HCT116 (cell line): ENCODE measurements around the gene RPL18A.

Source experiments
- CBX3 ChIP-seq: IDR thresholded peaks from 2 replicates; pipeline ENCODE4 v1.6.1; 2012; ENCODE audit warnings: low read depth
- EZH2 ChIP-seq: fragments of 200-600 bp; sonication (generic); IDR thresholded peaks from 2 replicates; pipeline ENCODE4 v1.6.1; 2017; ENCODE audit warnings: antibody characterized with exemption, mixed run types
- POLR2A ChIP-seq: IDR thresholded peaks from 2 replicates; pipeline ENCODE4 v1.7.0; 2011; ENCODE audit warnings: borderline replicate concordance; ENCODE audit not compliant: insufficient read depth, insufficient read length; ENCODE audit errors: extremely low read depth
- POLR2AphosphoS5 ChIP-seq: IDR thresholded peaks from 2 replicates; pipeline ENCODE4 v1.6.1; 2011; ENCODE audit warnings: mild to moderate bottlenecking, low read depth, low read length, moderate library complexity
- SP1 ChIP-seq: IDR thresholded peaks from 2 replicates; pipeline ENCODE4 v1.6.1; 2012; ENCODE audit warnings: low read depth
- YY1 ChIP-seq: IDR thresholded peaks from 2 replicates; pipeline ENCODE4 v1.6.1; 2011; ENCODE audit warnings: low read length, low read depth, moderate library complexity, mild to moderate bottlenecking; ENCODE audit not compliant: insufficient replicate concordance; ENCODE audit errors: extremely low read depth
- ZFX ChIP-seq: fragments of 450-650 bp; IDR thresholded peaks from 2 replicates; pipeline ENCODE4 v1.6.1; 2017
- ZNF274 ChIP-seq: fragments of 200-500 bp; sonication (Bioruptor generic); IDR thresholded peaks from 2 replicates; pipeline ENCODE4 v1.6.1; 2014; ENCODE audit warnings: mild to moderate bottlenecking, low read depth, low read length, inconsistent platforms
- TF ChIP-seq, protein P1 (sequence below), 3 experiments: fragments of 200-600 bp in 1 of 3; sonication (generic) in 1 of 3; IDR thresholded peaks in 2 of 3; conservative IDR thresholded peaks in 1 of 3; 2 replicates each; pipeline ENCODE4 v1.5.1; 2012 to 2017; ENCODE audit warnings: low read depth in 2 of 3, low read length in 2 of 3, antibody characterized with exemption in 1 of 3, borderline replicate concordance in 1 of 3, control low read depth in 1 of 3, mild to moderate bottlenecking in 1 of 3, mixed read lengths in 1 of 3, mixed run types in 1 of 3, moderate library complexity in 1 of 3; ENCODE audit not compliant: insufficient read depth in 1 of 3
- TF ChIP-seq, protein P2 (sequence below): IDR thresholded peaks from 2 replicates; pipeline ENCODE4 v1.6.1; 2012; ENCODE audit warnings: low read depth

DNA sequence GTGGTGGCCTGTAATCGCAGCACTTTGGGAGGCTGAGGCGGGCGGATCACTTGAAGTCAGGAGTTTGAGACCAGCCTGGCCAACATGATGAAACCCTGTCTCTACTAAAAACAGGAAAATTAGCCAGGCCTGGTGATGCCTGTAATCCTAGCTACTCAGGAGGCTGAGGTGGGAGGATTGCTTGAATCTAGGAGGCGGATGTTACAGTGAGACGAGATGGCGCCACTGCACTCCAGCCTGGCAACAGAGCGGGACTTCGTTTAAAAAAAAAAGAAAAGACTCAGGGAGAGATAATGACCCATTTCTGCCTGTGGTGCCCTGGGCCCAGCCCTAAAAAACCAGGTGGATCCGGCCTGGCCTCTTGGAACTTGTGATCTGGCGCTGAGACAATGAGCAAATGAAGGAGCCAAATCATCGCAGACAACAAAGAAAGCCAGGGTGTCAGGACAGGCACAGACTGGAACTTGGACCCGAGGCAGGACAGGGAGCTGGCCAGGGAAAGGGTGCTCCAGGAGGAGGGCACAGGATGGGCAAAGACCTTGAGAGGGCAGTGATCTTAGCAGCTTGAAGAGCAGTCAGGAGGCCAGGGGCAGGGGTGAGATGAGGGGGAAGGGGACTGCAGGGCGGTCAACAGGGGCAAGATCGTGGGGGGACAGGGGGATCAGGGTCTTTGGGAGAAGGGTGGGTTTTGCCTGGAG, 11.0 kb upstream of the RPL18A start:
- TF ChIP-seq SP1 (no peak), POLR2A (no peak), EZH2 (no peak), YY1 (no peak), CBX3 (no peak), ZNF274 (no peak), ZFX (no peak), POLR2AphosphoS5 (no peak)
- TF ChIP-seq, protein P1, sequence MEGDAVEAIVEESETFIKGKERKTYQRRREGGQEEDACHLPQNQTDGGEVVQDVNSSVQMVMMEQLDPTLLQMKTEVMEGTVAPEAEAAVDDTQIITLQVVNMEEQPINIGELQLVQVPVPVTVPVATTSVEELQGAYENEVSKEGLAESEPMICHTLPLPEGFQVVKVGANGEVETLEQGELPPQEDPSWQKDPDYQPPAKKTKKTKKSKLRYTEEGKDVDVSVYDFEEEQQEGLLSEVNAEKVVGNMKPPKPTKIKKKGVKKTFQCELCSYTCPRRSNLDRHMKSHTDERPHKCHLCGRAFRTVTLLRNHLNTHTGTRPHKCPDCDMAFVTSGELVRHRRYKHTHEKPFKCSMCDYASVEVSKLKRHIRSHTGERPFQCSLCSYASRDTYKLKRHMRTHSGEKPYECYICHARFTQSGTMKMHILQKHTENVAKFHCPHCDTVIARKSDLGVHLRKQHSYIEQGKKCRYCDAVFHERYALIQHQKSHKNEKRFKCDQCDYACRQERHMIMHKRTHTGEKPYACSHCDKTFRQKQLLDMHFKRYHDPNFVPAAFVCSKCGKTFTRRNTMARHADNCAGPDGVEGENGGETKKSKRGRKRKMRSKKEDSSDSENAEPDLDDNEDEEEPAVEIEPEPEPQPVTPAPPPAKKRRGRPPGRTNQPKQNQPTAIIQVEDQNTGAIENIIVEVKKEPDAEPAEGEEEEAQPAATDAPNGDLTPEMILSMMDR (IDR thresholded peaks at IDR 0.05 in 2 of 3, conservative IDR thresholded peaks at IDR 0.05 in 1 of 3; ENCODE audit: borderline replicate concordance in 1 of 3, insufficient read depth in 1 of 3, low read depth in 2 of 3, low read length in 2 of 3), result no peak
- TF ChIP-seq, protein P2, sequence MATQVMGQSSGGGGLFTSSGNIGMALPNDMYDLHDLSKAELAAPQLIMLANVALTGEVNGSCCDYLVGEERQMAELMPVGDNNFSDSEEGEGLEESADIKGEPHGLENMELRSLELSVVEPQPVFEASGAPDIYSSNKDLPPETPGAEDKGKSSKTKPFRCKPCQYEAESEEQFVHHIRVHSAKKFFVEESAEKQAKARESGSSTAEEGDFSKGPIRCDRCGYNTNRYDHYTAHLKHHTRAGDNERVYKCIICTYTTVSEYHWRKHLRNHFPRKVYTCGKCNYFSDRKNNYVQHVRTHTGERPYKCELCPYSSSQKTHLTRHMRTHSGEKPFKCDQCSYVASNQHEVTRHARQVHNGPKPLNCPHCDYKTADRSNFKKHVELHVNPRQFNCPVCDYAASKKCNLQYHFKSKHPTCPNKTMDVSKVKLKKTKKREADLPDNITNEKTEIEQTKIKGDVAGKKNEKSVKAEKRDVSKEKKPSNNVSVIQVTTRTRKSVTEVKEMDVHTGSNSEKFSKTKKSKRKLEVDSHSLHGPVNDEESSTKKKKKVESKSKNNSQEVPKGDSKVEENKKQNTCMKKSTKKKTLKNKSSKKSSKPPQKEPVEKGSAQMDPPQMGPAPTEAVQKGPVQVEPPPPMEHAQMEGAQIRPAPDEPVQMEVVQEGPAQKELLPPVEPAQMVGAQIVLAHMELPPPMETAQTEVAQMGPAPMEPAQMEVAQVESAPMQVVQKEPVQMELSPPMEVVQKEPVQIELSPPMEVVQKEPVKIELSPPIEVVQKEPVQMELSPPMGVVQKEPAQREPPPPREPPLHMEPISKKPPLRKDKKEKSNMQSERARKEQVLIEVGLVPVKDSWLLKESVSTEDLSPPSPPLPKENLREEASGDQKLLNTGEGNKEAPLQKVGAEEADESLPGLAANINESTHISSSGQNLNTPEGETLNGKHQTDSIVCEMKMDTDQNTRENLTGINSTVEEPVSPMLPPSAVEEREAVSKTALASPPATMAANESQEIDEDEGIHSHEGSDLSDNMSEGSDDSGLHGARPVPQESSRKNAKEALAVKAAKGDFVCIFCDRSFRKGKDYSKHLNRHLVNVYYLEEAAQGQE, result no peak
